ENCODE results near the gene COPS3. TPM values are rescaled to one million over a fixed set of nuclear protein-coding genes. Genes with fewer than 3 reads are reported as not detected.

COPS3 gene
- total RNA-seq, 1 donor from 2014 or later = 59.7 TPM

DNA sequence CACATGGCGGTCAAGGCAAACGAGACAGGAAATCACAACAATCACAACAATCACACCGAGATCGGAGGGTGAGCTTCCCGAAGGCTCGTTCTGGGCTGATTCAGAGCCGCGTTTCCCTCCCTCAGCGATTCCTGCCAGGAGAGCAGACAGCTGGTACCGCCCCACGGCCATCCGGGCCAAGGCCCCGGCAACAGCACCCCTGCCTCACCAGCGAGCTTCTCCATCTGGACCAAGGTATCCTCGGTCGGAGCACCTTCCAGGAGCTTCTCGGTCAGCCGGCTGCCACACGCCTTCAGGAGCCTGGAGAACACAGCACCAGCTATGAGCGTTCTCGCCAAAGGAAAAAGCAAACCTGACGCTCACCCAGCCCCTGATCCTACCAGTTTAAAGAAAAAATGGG lies 59.7 kb downstream of the COPS3 start:
- no peak for DNase-seq (ENCODE audit: extremely low read depth, low read depth, low spot score)

DNA sequence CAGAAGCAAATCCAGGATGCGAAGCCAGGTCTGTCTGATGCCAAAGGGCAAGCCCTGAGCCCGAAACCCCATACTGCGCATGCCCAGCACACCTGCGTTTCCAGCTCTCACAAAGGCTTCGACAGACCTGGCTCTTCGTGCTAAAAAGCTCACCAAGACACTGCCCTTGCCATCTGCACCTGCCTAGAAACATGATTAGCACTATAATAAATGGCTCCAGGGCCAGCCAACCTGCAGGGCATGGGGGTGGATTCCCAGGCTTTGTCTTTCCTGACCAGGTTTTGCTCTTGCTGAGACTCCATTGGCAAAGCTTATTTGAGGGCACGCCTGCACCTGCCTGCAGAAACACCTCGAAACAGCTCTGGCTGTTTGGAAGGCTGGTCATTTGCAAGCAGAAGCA lies 60.5 kb downstream of the COPS3 start:
- no peak for DNase-seq (ENCODE audit: extremely low read depth, low read depth, low spot score)

DNA sequence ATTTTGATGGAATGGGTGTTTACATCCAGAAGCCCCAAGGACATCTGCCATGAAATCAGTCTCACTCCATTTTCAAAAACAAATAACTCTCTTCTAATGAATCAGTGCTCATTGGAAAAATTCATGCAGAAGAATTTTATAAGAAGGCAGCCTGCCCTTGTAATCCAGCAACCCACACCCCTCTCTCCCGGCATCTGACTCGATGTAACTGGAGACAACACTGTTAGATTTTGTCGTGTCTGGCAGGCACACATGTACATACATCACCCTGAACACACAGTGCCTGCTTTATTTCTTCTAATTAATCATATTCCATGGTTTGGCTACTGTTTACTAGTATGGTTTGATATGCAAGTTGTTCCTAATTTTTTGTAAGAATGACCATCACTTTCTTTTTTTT lies 63.1 kb downstream of the COPS3 start:
- DNase-seq (ENCODE audit: extremely low read depth, low read depth, low spot score) = no peak

DNA sequence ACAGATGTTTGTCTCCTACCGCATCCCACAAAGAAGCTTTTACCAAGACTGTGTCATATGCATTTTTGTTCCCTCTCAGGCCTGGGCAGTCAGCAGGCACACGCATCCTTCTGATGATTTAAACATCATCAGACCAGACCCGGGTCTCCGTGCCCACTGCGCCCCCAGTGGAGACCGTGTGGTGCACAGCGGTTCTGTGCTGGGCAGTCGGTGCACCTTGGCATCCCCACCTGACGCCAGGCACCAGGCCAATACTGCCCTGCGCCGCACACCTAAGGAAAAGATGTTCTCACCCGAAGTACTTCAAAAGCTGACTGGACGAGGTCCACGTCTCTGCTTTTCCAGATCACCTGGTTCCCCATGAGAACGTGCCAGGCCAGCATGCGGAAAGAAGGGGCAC lies 64.3 kb downstream of the COPS3 start:
- DNase-seq (ENCODE audit: extremely low read depth, low read depth, low spot score) = no peak

DNA sequence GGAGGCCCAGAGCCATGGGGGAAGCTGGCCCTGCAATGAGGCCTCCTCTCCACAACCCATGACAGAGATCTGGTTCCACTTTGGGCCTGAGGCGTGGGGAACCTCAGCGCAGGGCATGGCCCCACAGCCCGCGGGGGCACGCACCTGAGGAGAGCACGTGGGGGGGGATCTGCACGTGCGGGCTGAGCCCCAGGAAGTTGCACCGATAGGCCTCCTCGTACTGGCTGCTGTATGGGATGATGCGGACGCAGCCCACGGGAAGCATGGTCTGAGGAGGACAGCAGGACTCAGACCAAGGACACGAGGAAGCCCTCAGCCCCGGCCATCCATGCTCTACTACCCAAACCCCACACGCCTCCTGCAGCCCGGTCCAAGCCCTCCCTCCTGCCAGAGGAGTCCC lies 64.8 kb downstream of the COPS3 start:
- no peak for DNase-seq (ENCODE audit: extremely low read depth, low read depth, low spot score)

DNA sequence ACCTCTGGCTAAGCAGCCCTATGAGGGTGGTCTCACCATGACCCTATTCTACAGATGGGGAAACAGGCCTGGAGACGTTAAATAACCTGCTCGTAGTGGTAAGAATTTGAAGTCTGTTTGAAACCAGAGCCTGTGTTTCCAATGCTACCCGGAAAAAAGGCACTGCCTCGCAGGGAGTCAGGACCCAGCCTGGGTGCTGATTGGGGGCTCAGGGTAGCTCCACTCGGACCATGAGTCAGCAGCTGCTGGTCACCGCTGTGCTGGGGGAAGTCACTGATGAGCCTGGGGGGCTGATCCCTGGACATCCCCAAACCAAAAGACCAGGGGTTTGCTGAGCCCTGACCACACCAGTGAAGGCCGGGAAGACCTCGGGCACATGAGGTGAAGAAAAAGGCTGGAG lies 65.5 kb downstream of the COPS3 start:
- DNase-seq (ENCODE audit: extremely low read depth, low read depth, low spot score) = no peak

DNA sequence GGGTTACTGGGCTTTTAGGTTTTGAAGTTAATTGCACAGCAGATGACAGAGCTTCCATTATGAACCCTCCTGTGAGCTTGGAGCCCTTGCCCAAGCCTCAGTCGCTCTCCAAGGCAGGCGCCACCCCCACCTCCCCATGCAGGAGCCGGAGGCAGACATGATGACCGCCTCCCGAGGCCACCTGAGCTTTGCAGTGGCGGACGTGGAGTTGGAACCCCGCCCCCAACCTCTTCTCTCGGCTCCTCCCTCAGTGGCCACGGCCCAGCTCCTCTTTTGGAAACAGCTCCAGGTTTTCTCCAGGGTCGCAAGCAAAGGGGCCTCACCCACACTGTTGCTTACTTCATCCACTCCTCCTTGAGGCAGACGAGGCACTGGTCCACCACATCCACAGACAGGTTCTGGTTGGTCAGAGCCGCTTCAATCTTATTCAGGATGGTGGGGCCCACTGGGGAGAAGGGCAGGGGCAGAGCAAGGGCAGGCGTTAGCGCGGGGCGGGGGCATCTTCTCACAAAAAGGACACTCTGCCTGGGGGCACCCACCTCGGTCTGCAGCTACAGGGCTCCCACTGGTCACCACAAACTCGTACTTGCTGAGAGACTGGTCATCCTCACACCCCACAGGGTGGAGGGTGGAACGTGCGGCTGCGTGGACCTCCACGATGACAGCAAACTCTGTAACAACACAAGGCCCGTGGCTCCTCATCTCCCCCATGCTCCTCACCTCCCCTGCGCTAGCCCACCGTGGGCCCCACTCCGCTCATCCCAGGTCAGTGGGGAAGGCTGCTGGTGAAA lies 66.2 kb downstream of the COPS3 start:
- DNase-seq (ENCODE audit: extremely low read depth, low read depth, low spot score) = no peak

DNA sequence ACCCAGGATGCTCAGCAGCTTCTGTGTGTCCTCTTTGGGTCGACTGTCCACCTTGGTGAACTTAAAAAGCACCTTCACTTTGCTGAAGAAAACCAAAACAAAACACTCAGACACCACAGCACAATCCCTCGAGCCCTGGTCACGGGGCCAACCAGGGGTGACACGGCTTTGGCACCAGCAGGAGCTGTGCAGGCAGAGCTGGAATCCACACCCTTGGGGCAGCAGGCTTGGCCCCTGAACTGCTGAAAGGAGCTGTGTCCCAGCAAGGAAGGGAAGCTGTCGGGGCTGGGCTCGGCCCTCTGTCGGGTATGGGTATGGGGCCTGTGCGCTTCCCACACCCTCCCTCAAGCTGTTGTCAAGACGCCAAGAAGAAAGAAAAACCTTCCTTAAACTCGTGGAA lies 67.3 kb downstream of the COPS3 start:
- DNase-seq (ENCODE audit: extremely low read depth, low read depth, low spot score) = no peak

DNA sequence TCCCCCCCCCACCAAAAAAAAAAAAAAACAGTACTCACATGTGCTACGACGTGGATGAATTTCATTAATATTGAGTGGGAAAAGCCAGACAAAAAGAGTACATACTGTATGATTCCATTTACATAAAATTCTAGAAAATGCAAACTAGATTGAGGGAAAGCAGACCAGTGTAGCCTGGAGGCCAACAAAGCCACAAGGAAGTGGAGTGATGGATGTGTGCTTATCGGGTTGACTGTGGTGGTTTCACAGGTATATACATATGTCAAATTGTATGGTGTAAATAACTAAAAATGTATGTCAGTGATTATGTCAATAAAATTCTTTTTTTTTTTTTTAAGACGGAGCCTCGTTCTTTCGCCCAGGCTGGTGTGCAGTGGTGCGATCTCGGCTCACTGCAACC lies 73.0 kb downstream of the COPS3 start:
- no peak for DNase-seq (ENCODE audit: extremely low read depth, low read depth, low spot score)

DNA sequence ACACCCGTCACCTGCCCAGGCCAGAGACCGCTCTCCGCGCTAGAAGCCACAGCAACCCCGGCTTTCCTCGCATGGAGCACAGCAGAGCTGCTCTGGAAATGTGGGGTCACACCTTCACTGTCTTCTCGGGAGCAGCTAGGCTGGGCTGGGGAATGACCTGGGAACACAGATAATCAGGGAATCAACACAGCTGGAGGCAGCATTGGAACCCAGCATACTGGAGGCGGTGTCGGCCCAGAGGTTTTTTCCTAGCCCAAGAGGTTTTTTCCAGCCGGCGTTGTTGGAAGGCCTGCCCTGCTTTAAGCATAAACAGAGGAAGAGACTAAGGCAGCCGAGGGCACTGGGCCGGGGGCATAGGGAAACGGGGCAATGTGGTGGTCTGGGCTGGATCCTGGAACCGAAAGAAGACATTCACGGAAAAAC lies 74.1 kb downstream of the COPS3 start:
- no peak for DNase-seq (ENCODE audit: extremely low read depth, low read depth, low spot score)

DNA sequence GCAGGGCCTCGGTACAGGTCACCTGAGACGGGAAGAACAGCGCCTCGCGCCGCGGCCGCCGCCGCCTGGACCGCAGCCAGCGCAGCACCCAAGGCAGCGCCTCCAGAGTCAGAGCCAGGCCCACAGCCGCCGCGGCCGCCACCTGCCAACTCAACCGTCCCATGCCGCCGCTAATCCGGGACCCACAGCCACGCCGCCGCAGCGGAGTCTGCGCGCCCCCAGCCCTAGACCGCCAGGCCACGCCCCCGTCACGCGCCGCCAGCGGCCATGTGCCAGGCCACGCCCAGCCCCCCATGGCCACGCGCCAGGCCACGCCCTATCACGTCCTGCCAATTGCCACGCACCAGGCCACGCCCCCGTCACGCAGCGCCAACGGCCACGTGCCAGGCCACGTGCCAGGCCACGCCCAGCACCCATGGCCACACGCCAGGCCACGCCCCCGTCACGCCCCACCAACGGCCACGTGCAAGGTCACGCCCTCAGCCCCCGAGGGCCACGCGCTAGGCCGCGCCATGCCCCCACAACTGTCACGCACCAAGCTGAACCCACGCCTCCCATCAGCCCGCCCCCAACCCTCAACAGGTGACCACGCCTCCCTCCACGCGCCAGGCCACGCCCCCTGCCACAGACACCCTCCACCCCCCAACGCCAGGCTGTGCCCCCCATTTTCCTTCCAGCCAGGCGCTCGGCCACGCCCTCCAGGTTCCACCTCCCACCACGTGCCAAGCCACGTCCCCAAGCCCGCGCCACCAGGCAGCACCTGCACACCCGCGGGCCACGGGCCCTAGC lies 74.7 kb downstream of the COPS3 start, which contains the start of gene PLD6:
TSS of gene PLD6 (minus strand) at position 210 of the 789 bp plus-strand sequence. CDS start at position 163, 47 bp downstream.
- no peak for DNase-seq (ENCODE audit: extremely low read depth, low read depth, low spot score)

DNA sequence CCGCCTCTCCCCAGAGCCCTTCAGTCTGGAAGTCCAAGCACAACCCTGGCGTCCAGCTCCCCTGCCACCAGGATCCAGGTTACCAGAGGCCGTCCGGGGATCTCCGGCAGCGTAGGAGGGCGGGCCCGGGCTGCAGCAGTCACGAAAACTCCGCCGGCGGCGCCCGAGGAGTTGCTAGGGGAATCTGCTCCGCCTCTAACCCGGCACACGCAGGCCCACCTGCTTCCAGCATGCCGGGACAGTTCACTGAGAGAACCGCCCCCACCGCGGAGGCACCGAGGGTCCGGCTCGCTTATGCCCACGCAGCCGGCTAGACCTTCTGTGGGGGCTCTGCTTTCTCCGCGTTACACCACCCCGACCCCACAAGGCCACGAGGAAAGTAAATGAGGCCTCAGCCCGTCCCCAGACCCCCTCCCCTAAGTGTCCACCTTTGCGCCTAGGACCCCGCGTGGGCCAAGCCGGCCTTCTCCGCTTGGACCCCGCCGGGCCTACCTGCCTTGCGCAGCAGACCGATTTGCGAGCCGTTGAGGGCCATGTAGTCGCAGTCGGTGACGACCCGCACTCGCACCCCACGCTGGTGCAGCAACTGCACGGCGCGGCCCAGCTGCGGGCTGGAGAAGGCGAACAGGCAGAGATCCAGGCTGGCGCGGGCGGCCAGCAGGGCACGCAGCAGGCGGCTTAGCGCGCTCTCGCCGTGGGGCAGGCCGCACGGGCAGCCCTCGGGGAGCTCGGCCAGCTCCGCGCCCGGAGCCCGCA lies 75.5 kb downstream of the COPS3 start:
- no peak for DNase-seq (ENCODE audit: extremely low read depth, low read depth, low spot score)

DNA sequence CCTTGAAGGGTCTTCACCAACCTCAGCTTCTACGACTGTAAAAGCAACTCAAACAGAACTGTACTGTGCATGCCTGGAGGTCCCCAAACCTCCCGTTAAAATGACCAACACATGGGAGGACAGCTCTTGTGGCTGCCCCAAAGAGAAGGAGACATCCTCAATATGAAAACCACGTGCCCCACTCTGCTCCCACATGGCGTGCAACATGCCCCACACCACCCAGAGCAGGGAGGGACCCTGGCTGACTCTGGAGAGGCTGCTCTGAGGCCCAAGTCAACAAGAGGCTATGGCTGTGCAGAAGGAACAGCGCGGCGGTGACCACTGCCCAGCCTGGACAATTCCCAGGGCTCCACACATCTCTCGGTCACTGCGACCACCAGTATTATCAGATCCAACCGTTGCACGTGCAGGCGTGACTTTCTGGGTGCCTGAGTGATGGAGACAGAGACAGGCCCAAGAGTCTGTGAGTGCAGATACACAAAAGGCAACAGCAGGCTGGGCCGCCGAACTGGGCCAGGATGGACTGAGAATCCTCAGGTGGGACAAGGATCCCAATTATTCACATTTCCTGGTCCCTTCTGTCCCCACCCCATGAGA lies 76.3 kb downstream of the COPS3 start:
- DNase-seq (ENCODE audit: extremely low read depth, low read depth, low spot score) = no peak

DNA sequence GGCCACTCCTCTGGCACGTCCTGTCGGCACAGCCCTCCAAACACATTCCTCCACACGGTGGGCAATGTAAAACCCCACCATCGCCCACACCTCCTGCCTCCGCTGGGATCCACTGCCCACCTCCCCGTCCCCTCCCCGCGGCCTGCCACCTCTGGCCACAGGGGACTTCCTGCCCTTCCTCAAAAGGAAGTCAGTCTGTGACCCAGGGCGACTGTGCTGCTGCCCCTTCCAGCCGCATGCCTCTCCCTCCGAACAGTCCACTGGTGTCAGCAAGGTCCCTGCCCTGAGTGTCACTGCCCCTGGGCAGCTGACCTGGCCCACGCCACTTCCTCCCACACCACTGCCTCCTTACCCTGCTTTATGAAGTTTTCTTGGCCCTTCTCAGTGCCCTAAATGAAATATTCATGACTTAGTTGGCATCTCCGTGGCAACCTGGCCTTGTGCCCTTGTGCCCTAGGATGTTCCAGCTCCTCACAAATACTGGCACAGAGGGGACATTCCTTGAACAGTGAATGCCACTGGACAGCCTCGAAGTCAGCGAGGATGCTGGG lies 76.9 kb downstream of the COPS3 start:
- no peak for DNase-seq (ENCODE audit: extremely low read depth, low read depth, low spot score)

DNA sequence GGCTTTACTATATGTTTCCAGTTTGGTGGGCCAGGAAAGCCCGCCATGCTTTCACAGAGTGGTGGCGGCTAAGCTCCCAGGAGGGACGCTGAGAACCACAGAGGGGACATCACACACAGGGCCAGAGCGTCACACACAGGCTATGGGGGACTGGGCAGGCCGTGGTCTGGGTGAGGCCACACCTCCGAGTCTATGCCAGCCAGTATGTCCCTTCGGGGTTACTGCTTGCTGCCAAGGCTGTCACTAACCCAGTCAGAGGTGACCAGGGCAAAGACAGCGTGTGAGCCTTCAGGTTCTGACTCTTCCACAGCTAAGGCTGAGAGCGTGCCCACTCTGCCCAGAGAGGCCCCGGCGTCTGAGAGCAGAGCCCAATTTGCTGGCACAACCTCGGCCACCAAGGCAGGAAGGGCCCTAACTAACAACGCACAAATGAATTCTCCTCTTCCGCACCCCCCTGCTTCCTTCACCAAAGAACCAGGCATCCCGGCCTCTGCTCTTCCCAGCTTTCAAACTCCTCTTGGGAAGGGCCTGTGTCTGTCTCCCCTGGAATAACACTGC lies 77.8 kb downstream of the COPS3 start:
- no peak for DNase-seq (ENCODE audit: extremely low read depth, low read depth, low spot score)

DNA sequence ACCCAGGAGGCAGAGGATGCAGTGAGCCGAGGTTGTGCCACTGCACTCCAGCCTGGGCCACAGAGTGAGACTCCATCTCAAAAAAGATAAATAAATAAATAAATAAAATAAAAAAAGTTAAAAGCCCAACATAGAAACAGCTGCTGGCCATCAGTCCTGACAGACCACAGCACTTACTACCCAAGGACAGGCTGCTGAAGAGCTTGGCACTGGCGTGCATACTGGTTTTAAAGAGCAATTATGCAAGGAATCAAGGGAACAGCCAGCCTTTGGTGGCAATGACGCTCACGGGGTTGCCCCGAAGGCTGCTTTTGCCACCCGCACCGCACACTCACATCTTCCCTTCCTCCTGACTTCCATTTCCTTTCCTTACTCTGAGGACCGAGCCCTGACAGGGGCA lies 79.1 kb downstream of the COPS3 start:
- no peak for DNase-seq (ENCODE audit: extremely low read depth, low read depth, low spot score)

DNA sequence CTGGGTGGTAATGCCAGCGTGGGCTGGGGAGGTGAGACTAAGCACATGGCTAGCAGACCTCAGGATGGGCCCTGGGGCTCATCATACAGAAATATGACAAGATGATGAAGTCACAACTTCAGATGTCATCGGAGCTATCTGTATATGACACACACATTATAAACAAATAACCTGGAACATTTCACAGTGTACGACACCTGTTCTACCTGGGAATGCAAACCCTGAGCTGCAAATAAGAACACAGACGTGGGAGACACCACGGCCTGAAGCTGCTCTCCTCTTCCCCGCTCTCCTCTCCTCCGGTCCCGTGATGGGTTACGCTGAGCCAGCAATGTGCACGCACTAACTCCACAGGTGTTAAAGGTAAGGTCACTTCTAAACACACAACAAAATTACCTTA lies 79.8 kb downstream of the COPS3 start:
- DNase-seq (ENCODE audit: extremely low read depth, low read depth, low spot score) = no peak

DNA sequence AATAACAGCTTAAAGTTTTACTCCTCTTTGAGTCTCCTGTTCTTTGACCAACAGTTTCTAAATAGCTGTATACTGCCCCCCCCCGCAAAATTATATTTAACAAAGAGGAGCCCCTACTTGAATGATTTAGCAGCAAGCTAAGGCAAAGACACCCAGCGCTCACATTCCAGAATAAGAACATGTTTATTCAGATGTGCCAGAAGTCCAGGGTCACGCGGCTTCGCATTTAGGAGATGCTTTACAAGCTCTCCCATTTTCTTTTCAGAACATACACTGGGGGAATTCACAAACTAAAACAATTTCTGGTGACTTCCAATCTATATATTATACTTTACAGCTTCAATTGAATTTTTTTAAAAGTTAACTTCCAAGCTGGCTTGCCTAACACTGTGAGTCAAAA lies 80.2 kb downstream of the COPS3 start:
- no peak for DNase-seq (ENCODE audit: extremely low read depth, low read depth, low spot score)

DNA sequence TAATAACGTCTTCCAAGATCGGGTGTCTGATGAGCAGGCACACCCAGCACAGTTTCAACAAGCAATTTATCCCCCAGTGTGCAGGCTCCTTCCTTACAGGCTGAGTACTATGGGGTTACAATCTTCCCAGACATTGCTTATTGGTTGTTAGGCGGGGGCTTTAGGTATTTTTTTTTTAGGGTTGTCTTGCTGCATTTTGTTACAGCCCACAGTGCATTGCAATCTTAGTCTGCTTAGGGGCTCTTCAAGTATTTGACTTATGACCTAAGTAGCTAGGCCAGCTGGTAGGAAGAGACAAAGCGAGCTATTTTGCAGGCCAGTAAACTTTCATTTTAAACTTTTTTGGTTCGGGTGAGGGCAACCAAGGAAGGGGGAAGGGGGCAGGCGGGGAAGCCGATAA lies 80.7 kb downstream of the COPS3 start:
- DNase-seq (ENCODE audit: extremely low read depth, low read depth, low spot score) = no peak

DNA sequence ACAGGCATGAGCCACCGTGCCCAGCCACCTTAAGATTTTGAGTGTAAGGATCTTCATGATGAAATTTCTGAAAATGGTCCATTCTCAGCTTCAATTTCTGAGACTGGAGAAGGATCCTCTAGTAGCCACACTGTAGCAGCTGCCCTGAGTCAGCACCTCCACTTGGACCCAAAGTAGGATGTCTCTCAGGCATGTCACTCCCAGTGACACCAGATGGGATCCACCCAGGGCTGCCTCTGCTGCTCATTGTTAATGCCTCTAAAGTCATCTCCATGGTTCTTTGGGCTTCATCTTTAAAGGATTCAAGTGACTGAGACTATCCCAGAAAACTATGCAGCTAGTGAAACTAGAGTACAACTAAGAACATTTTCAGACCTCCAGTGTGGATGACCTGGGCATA lies 82.8 kb downstream of the COPS3 start:
- no peak for DNase-seq (ENCODE audit: extremely low read depth, low read depth, low spot score)

Measured in glomerular endothelial cell (primary cell).